Fibroblast of pulmonary artery (primary cell): Measurements from ENCODE around the gene NGDN.

Experiments used
- DNase-seq: peaks from one replicate; pipeline ENCODE4 v3.0.0-alpha.2; 2010; ENCODE audit warnings: low read depth
- H3K4me3 ChIP-seq: replicated peaks from 2 replicates; pipeline ENCODE4 v1.5.1; 2011; ENCODE audit warnings: low read depth, mild to moderate bottlenecking, control low read depth, low read length, moderate library complexity
- TF ChIP-seq, protein P1 (sequence below): IDR thresholded peaks from 2 replicates; pipeline ENCODE4 v1.5.1; 2011; ENCODE audit warnings: mild to moderate bottlenecking, control low read depth, low read length, inconsistent platforms; ENCODE audit errors: missing control alignments

Gene NGDN

DNA sequence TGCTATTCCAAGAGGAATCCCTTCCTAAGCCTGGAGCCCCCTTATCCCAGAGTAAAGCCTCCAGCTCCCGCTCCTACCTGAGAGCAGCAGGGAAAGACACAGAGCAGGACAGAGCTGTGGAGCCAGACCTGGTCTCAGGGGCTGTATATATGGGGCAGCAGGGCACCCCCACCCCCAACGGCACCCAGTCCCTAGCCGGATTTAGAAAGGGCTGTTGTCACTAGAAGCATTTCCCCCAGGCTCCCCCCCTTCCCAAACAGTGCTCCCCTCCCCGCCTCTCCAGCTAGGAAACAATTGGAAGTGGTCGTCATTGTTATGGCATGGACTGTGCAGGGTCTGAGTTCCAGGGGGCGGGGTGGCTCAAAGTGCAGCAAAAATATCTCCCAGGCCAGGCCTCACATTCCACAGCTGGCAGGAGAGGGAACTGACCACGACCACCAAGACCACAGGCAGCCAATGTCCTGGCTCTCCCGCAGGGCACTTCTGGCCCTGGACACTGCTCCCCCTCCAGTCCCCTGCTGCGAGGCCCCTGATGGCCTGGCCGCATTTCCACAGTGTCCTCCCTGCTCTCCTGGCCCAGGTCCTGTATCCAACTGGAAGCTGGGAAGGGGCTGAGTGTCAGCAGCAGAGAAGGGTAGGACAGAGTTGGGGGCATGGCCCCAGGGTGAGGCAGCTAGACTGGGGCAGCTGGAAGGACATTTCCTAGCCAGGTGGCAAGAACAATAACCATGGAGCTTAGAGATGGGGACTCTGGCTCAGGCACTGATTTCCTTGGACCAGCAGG, 33.8 kb upstream of the NGDN start, which contains the start of gene MYH7:
TSS of gene MYH7 (minus strand) at position 118 of the 784 bp plus-strand sequence. CDS start 1,928 bp downstream, outside the sequence.
- H3K4me3 ChIP-seq: no peak within 1 kb of the TSS
- no peak for DNase-seq
- TF ChIP-seq, protein P1, sequence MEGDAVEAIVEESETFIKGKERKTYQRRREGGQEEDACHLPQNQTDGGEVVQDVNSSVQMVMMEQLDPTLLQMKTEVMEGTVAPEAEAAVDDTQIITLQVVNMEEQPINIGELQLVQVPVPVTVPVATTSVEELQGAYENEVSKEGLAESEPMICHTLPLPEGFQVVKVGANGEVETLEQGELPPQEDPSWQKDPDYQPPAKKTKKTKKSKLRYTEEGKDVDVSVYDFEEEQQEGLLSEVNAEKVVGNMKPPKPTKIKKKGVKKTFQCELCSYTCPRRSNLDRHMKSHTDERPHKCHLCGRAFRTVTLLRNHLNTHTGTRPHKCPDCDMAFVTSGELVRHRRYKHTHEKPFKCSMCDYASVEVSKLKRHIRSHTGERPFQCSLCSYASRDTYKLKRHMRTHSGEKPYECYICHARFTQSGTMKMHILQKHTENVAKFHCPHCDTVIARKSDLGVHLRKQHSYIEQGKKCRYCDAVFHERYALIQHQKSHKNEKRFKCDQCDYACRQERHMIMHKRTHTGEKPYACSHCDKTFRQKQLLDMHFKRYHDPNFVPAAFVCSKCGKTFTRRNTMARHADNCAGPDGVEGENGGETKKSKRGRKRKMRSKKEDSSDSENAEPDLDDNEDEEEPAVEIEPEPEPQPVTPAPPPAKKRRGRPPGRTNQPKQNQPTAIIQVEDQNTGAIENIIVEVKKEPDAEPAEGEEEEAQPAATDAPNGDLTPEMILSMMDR: no peak

DNA sequence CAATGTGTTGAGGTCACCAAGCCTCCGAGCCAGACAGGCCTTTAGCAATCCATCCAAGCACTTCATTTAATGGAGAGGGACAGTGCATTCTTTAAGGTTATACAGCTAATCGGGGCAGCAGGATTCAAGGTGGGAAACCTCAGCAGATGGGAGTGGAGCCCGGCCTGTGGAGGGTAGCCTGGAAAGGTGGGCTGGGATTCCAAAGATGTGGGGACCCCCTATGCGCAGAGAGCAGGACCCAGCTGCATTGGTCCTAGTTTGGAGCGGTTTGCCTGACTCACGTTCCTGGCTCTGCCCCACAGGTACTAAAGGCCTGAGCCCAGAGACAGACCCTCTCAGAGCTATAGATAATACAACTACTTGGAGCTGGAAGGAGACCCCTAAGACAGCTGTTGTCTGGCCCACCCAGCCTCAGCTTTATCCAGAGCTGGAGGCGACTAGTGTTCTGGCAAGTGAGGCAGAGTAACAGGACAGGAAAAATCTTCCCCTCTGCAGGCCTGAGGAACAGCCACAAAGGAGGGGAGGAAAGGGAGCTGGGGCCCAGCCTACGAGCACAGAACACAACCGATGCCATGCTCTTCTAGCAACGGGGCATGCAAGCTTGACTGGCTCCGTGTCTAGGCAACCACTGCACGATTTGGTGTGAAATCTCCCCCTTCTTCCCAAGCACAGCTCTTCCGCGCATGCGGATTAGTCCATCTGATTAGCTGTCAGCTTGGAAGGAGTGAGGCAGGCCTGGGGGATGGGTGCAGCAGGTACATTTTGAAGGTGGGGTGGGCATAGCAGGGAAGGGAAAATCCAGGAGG, 33.0 kb upstream of the NGDN start:
- TF ChIP-seq, protein P1: no peak
- no peak for DNase-seq
- no peak overlapping the region for H3K4me3 ChIP-seq

DNA sequence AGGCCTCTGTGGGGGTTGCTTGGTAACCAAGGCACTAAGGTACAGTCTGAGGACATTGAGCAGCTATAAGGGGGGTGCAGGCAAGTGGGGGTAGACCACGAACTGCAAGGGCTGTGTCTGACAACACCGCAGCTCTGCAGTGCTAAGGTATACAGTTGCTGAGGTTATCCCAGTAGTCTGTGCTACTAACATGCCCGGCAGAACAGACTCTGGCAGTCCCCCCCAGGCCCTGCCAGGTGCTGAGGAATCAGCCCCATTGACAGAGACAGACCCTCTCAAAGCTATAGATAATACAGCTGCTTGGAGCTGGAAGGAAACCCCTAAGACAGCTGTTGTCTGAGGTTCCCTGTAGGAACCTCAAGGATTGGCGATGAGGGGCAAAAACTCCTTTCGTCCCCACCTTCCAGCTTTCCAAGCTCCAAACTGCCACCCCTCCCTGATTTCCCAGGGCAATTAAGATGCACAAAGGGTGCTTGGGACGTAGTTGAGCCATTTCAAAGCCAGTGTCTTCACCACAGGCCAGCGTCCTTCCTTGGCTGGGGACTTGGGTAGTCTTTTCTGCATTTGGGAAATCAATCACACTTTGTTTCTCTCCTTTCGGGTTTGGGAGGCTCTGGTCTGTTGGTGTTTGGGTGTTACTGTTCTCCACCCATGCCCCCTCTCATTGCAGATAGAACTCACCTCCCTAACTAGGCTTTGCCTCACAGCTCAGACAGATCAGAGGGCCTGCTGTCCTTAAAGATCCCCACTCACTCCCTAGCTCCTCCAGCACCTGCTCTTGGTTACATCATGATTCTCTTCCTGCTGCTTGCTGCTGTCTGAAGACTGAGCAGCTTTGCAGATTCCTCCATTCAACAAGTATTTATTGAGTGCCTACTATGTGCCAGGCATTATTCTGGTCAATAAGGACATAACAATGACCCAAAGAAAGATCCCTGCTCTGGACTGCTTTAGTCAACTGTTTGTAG, 32.1 kb upstream of the NGDN start:
- no peak for DNase-seq
- H3K4me3 ChIP-seq: no peak overlapping the region
- TF ChIP-seq, protein P1: no peak

DNA sequence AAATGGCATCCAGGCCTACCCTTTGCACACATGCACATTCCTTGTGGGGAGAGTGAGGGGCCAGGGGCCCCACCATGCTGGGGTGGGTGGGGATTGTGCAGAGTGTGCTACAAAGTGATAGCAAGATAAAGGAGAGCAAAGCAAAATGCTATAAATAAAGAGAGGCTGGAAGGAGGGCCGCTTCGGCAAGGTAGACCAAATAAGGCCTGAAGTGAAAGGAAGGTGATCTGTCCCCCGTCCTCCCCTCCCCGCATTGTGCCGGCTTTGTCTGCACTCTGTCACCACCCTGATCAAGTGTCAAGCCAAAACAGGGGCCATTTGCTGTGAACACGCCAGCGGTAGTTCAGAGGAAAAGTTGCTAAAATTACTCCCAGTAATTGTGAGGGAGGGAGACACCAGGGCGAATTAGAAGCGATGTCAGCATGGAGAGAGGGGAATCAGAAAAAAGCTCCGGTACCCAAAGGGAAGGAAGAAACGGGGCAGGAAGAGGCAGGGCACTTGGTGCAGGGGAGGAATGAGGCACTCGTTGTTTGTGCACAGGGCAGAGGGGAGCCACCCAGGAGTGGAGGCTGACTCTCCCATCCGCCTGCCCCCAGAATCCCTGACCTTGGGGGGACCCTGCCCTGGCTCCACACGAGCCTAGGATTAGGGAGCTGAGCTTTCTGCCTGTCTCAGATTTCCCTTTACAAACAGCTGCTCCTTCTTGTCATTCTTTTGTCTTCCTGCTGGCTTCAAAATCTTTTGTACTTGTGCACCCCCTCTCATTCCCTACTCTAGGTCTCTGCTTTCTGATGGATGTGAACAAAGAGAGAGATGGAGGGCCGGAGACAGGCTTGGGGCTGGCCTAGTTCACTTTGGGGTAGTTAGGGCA, 31.2 kb upstream of the NGDN start:
- TF ChIP-seq, protein P1: no peak
- no peak for DNase-seq
- H3K4me3 ChIP-seq: no peak overlapping the region

DNA sequence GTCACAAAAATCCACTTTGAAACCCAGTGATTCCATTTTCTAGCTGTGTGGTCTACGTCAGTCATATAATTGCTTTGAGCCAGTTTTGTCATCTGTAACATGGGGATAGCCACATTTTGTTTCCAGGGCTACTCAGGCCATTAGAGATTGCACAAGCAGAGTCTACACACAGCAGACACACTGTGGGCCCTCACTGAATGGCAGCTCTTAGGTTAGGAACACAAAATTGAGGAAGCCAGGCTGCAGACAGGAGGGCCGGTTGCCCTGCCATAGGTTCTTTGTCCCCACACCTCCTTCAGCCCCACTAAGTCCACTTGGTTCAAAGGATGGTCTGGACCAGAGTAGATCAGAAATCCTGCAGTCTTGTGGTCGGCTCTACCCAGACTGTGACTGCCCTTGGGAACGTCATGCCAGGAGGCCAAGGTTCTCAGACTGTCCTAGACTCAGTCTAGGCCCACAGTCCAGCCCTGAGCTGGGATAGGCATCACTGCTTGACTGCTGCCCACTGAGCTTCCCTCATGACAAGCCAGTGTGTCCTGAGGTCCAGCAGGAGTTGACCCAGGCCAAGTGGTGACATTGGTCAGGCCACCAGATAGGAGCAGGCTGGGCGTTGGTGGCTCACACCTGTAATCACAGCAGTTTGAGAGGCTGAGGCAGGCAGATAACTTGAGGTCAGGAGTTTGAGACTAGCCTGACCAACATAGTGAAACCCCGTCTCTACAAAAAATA, 30.2 kb upstream of the NGDN start:
- no peak for DNase-seq
- TF ChIP-seq, protein P1: no peak
- H3K4me3 ChIP-seq: no peak overlapping the region
